ENCODE results near the gene RPS26.

RPS26 gene

DNA sequence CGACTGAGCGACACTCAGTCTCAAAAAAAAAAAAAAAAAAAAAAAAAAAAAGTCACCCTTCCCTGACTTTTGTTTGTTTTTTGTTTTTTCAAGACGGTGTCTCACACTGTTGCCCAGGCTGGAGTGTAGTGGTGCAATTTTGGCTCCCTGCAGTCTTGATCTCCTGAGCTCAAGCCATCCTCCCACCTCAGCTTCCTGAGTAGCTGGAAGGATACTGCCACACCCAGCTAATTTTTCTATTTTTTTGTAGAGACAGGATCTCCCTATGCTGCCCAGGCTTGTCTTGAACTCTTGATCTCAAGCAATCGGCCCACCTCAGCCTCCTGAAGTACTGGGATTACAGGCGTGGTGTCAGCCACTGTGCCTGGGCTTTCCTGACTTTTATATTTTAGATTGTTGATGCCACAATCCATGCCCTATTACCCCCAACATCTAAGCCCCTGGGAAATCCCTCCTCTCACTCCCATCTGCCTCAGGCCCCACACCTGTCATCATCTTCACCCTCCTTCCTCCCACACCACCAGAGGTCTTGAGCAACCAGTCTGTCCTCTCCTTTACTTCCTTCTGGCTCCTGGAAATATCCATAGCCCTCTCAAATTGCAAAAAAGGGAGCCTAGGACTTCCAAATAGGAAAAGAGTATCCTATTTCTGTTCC lies 13.1 kb upstream of the RPS26 start:
- H3K27ac ChIP-seq (ENCODE audit: low read depth, low read length): no peak overlapping the region

GRCh38 chr12:56029166-56029519 lies 12.6 kb upstream of the RPS26 start:
- Histone ChIP-seq H3K27ac (ENCODE audit: low read depth, low read length) (no peak overlapping the region), H3K4me1 (ENCODE audit: control insufficient read depth, low read length) (no peaks in the 10 kb centered on the region), H3K9me2 (replicated peaks; ENCODE audit: control insufficient read depth, low read length) (no peaks in the 10 kb centered on the region), H3F3A (ENCODE audit: control insufficient read depth, insufficient read depth) (no peaks in the 10 kb centered on the region), H3K36me3 (ENCODE audit: control insufficient read depth, low read length) (no peaks in the 10 kb centered on the region), H4K20me1 (ENCODE audit: control insufficient read depth, insufficient read depth, low read depth, low read length) (no peaks in the 10 kb centered on the region), H3K79me2 (ENCODE audit: control insufficient read depth, low read length) (no peaks in the 10 kb centered on the region), H3K4me3 (ENCODE audit: low read length) (no peak overlapping the region), H3K27me3 (ENCODE audit: control insufficient read depth, low read length) (no peaks in the 10 kb centered on the region), H3K9me3 (ENCODE audit: control insufficient read depth, insufficient read depth, low read length) (no peaks in the 10 kb centered on the region), H3K4me2 (ENCODE audit: low read length) (no peak overlapping the region)
- TF ChIP-seq EZH2phosphoT487 (IDR thresholded peaks at IDR 0.05; ENCODE audit: borderline replicate concordance, low read length) (no peak), CTCF (IDR thresholded peaks at IDR 0.05; ENCODE audit: low read depth, low read length, poor library complexity, severe bottlenecking) (no peak)

More for the DNA sequence above, 13.1 kb upstream of the RPS26 start:
- Histone ChIP-seq H3K4me2 (ENCODE audit: low read length) (no peak overlapping the region), H3F3A (ENCODE audit: control insufficient read depth, insufficient read depth) (no peaks in the 10 kb centered on the region), H3K27me3 (ENCODE audit: control insufficient read depth, low read length) (no peaks in the 10 kb centered on the region), H3K79me2 (ENCODE audit: control insufficient read depth, low read length) (no peaks in the 10 kb centered on the region), H3K9me3 (ENCODE audit: control insufficient read depth, insufficient read depth, low read length) (no peaks in the 10 kb centered on the region), H4K20me1 (ENCODE audit: control insufficient read depth, insufficient read depth, low read depth, low read length) (no peaks in the 10 kb centered on the region), H3K4me1 (ENCODE audit: control insufficient read depth, low read length) (no peaks in the 10 kb centered on the region), H3K4me3 (ENCODE audit: low read length) (no peak overlapping the region), H3K9me2 (replicated peaks; ENCODE audit: control insufficient read depth, low read length) (no peaks in the 10 kb centered on the region), H3K36me3 (ENCODE audit: control insufficient read depth, low read length) (no peaks in the 10 kb centered on the region)
- no peak for TF ChIP-seq CTCF (IDR thresholded peaks at IDR 0.05; ENCODE audit: low read depth, low read length, poor library complexity, severe bottlenecking)
- no peak for TF ChIP-seq EZH2phosphoT487 (IDR thresholded peaks at IDR 0.05; ENCODE audit: borderline replicate concordance, low read length)

- TF ChIP-seq EZH2phosphoT487 (IDR thresholded peaks at IDR 0.05; ENCODE audit: borderline replicate concordance, low read length) (no peak), CTCF (IDR thresholded peaks at IDR 0.05; ENCODE audit: low read depth, low read length, poor library complexity, severe bottlenecking) (peak; percentile 77)
- no peaks in the 10 kb centered on the region for H3K27me3 ChIP-seq (ENCODE audit: control insufficient read depth, low read length)
- no peaks in the 10 kb centered on the region for H3F3A ChIP-seq (ENCODE audit: control insufficient read depth, insufficient read depth)
- no peaks in the 10 kb centered on the region for H4K20me1 ChIP-seq (ENCODE audit: control insufficient read depth, insufficient read depth, low read depth, low read length)
- no peaks in the 10 kb centered on the region for H3K79me2 ChIP-seq (ENCODE audit: control insufficient read depth, low read length)
- no peak overlapping the region for H3K27ac ChIP-seq (ENCODE audit: low read depth, low read length)
- H3K4me2 ChIP-seq (ENCODE audit: low read length): no peak overlapping the region
- H3K9me3 ChIP-seq (ENCODE audit: control insufficient read depth, insufficient read depth, low read length): no peaks in the 10 kb centered on the region
- H3K4me1 ChIP-seq (ENCODE audit: control insufficient read depth, low read length): no peaks in the 10 kb centered on the region
- no peaks in the 10 kb centered on the region for H3K36me3 ChIP-seq (ENCODE audit: control insufficient read depth, low read length)
- H3K4me3 ChIP-seq (ENCODE audit: low read length): no peak overlapping the region
- no peaks in the 10 kb centered on the region for H3K9me2 ChIP-seq (replicated peaks; ENCODE audit: control insufficient read depth, low read length)
These were observed 11.9 kb upstream of the RPS26 start for GRCh38 chr12:56029666-56030293.

Data from DOHH2 (cell line).